ENCODE measurements around the gene KCNH1.

KCNH1 gene

GRCh38 chr1:210748796-210749195 lies 385.2 kb downstream of the KCNH1 start:
- DNase-seq, result no peak

GRCh38 chr1:210747890-210748289 lies 386.1 kb downstream of the KCNH1 start:
- no peak for DNase-seq

GRCh38 chr1:210747112-210747511 lies 386.8 kb downstream of the KCNH1 start:
- no peak for DNase-seq

- no peak for DNase-seq
Observed at GRCh38 chr1:210746024-210746731, 387.8 kb downstream of the KCNH1 start.

DNA sequence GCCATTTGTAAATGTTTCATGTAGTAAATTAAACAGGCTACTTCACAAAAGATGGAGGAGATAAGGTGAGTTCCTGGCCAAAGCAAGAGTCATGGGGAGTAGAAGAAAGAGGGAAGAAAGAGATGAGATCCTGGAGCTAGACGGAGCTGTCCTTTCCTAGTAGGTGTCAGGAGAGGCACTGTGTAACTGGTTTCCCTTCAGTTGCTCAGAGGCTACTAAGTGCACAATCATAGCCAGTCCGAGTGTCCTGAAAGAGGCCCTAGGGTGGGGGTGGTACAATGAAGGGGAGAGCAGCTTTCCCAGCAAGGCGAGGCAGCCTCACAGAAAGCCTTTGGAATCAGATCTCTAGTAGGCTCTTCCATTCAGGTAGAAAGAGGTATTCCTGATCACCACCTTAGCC lies 390.9 kb downstream of the KCNH1 start:
- DNase-seq, result no peak

DNA sequence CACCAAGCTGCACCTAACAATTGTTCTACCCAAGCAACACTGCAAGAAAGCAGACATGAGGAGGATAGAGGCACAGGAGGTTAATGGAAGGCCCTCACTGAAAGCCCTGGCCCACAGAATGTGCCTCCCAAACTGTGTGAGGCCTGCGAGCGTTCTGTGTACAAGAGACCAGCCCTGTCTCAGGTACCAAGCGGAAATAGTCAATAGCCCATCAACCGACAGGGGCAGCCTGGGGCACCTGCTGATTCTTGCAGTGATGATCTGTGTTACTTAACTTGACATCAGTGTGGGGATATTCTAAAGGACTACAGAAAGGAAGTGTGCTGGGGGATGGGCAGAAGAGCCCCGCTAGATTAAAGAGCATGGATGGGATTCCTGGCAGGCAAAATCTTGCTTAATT lies 392.4 kb downstream of the KCNH1 start:
- DNase-seq, result no peak

DNA sequence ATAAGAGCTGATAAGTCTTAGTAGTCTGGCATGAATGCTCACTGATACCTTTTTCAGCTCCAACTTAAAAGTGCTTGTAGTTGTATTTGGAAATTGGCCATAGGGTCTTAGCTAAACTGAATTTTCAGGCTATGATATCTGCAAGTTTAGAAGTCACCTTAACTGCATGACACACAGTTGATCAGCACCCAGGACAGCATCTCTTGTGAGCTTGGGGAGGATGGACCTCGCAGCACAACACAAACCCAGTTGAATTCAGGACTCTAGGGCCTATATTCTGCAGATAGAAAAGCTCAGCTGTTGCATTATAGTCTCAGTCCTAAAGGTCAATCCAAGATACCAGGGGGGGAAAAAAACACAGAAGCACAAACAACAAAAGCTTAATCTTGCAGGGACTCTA lies 394.3 kb downstream of the KCNH1 start:
- no peak for DNase-seq

DNA sequence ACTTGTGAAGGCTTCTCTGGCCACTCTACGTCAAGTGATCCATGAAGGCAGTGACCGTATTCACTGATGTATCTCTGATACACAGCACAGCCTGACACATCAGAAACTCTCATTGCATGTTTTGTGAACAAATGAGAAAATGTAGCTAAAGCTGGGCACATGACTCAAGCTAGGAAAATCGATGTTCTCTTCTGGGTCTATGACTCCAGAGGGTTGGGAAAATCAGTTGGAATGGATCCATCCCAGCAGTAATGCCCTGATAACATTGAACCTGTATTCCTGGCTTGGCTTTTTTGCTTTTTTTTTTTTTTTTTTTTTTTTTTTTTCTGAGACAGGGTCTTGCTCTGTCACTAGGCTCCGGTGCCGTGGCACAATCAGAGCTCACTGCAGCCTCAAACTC lies 395.7 kb downstream of the KCNH1 start:
- DNase-seq, result no peak

GRCh38 chr1:210736713-210737112 lies 397.2 kb downstream of the KCNH1 start:
- DNase-seq, result no peak

DNA sequence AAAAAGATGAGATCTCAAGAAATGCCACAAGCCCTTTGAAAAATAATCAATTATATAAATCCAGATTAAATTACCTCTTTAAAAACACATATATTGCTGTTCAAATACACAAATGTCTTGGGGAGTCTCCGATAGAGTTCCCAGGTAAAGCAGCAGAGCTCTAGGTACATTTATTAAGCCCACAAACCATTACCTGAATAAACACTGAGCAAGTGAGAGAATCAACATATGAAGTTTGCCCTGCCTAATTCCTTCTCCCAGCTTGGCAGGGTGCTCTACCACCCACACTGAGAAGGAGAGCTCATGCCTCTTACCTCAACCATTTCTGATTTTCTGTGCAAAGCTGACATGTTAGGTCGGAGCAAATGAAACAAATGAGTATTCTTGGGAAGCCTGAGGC lies 402.4 kb downstream of the KCNH1 start:
- no peak for DNase-seq

DNA sequence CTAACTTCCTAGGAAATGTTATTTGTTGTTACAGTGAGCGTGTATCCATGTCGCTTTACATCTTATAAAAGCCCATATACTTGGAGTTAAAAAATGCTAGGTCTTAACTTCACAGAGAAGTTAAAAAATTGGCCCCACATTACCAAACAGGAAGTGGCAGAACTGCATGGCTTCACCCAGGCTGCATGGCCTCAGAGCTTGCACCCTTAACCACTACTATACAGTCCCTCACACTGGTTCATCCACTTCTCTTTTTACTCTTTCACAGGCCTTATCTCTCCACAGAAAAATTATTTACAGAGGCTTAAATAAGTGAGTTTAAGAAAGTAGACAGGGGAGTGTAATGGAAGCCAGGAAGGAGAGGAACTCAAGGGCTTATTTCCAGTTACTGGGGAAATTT lies 402.8 kb downstream of the KCNH1 start:
- no peak for DNase-seq

- DNase-seq, result no peak
Observed at GRCh38 chr1:210730023-210730422, 403.9 kb downstream of the KCNH1 start.

DNA sequence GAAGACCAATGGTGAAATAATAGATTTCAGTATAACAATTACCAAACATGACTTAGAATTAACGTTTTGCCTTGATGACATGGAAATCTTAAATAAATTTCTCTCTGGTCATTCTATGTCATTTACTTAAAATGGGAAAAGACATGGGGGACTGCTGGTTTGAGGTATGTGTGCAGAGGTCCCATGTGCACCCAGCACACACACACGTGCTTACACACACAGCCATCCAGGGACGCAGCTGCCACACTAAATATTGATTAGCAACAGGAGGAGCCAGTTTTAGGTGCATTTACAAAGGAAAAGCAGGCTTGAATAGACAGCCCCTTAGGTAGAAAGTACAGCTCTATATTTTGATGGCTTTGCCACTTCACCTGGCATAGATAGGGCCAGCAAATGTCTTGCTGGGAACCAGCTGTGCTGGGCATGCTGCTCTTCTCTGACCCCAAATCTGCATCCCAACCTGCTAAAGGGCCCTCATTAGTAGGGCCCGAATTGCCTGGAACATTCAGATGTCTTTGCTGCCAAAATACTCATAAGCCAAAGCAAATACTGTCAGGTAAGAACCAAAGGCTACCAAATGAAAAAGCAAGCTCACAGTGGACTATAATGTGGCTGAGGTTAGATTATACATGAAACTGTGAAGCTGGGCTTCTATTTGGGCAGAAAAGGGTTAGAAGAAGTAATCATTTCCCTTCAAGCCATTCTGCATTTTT lies 405.4 kb downstream of the KCNH1 start:
- no peak for DNase-seq

DNA sequence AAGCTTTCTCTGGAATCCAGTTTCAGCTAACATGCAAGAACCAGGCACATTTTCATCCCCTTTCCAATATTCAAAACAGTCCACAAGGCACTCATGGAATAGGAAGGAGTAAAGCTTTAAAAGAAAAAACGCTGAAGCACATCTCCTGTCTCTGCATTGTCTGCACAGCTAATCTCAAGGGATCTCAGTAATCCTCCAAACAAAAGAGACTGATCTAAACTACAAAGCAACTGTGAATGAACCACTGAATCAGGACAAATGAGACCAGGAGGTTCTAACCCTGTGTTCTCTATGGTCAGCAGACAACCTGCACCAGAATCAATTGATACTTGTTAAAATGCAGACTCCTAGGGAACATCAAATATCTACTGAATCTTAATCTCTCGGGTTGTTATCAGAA lies 406.2 kb downstream of the KCNH1 start:
- no peak for DNase-seq

DNA sequence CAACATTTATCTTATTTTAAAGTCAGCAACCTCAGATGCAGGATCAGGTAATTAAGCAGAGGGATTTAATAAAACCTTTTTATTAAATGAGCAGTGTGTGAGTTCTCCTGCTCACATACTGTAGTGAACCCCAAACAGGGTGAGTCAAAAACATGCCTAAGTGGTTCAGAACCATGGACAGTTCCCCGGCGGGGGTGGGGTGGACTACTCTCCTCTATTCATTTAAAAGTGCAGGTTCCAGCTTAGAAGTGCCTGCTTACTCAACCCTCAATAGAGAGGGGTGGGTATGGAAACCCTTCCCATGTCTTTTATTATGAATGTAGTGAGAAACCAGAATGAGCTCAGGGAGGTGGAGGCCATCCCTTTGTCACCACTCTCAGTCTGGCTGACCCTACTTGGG lies 407.3 kb downstream of the KCNH1 start:
- peak; percentile 47 for DNase-seq

DNA sequence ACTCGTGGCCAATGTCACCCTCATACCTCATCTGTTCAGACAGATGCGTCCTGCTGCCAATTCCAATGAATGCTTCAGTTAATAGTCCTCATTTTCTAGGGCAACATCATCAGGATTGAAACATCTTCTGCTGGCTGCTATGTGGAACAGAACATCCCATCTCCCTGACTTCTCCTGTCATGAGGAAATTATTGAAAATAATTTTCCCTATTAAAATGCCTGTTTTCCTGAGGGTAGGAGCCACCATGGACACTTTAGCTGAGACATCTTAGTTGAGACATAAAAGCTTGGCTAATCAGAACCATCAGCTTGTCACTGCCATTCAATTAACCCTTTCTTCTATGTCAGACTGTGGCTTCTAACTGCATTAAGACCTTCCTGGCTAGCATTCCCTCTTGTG lies 409.2 kb downstream of the KCNH1 start:
- no peak for DNase-seq

- no peak for DNase-seq
Observed at GRCh38 chr1:210723646-210724045, 410.3 kb downstream of the KCNH1 start.

DNA sequence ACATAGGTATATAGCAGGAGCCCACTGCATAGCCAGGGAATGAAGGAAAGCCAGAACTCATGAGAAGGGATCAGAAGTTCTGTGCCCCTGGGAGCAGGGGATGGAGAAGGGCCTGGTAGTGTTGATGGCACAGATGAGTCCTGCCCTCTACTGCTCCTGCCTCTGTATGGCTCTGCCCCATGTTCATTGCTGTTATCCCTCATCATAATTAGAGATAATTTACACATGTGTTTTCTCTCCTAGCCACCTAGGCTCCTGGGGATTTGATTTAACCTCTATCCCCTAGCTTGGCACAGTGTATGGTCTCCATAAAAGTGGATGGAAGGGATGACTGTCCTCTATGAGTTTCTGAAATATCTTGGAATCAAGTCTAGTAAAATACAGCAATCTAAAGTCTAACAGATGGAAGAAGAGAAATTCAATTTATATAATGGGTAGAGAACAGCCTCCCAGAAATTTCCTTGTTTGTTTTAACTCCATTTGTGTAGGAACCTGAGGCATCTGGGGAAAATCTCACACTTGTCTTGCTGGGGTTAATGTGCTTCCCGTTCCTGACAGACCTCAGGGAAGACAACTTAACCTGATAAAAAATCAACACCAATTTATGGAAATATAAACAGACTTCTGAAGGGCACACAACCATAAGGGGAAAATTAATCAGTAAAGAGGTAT lies 411.4 kb downstream of the KCNH1 start:
- no peak for DNase-seq

DNA sequence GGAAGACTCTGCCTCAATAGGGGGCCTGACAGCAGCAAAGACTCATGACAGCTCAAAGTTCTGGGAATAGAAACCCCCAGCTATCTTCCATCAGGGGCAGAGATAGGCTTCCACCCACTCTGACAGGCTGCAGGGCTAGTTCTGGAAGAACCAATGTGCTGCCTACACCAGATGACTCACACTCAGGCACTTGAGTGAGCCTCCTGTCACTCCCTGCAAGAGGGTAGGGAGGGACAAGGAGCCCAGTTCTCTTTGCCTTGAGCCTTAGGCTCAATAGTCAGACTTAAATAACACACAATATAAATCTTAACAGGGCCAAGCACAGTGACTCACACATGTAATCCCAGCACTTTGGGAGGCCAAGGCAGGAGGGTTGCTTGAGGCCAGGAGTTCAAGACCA lies 418.9 kb downstream of the KCNH1 start:
- no peak for DNase-seq

GRCh38 chr1:210711825-210712612 lies 421.9 kb downstream of the KCNH1 start:
- DNase-seq, result no peak

DNA sequence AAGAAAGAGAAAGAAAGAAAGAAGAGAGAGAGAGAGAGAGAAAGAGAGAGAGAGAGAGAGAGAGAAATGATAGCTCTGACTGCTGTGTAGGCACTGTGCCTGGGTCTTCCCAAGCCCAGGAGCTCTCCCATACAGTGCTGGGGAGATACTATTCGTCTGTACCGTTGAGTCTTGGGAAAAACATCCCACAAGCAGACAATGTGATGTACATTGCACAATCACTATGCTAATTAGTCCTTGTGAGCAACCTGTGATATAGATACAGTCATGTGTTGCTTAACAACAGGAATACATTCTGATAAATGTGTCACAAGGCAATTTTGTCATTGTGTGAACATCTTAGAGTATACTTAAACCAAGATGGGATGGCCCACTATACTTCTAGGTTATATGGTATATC lies 424.2 kb downstream of the KCNH1 start:
- no peak for DNase-seq

- DNase-seq, result no peak
Observed at GRCh38 chr1:210707300-210708240, 426.4 kb downstream of the KCNH1 start.

Data from left hindlimb (tissue), 1 donor.